Thymus (tissue), 11 donors: Measurements from ENCODE around the gene TJP1. TPM values are rescaled to one million over a fixed set of nuclear protein-coding genes. Genes with fewer than 3 reads are reported as not detected.
A peak's percentile ranks its signal among the peaks of the same experiment; 100 is the strongest.
"Not testable (repeated sequence)": the region's sequence is repeated elsewhere in the genome, so short reads cannot be mapped to it uniquely, and the experiment has no call there.

Source experiments
- DNase-seq, 9 donors: peaks; one replicate each; pipeline ENCODE4 v3.0.0-alpha.2; 2013; ENCODE audit warnings: low spot score in 9 of 9, low read depth in 6 of 9, missing footprints in 1 of 9
- H3K27ac ChIP-seq, 2 donors: one replicate each; pipeline ENCODE4 v1.5.1; 2013; ENCODE audit warnings: control low read depth in 1 of 2, low read depth in 1 of 2, low read length in 1 of 2, mild to moderate bottlenecking in 1 of 2, moderate library complexity in 1 of 2
- H3K27me3 ChIP-seq, 2 donors: one replicate each; pipeline ENCODE4 v1.5.1; 2013; ENCODE audit warnings: low read length in 1 of 2; ENCODE audit not compliant: control insufficient read depth in 2 of 2, insufficient read depth in 1 of 2
- H3K36me3 ChIP-seq, 2 donors: one replicate each; pipeline ENCODE4 v1.5.1; 2013; ENCODE audit warnings: low read length in 1 of 2, mild to moderate bottlenecking in 1 of 2, moderate library complexity in 1 of 2; ENCODE audit not compliant: control insufficient read depth in 2 of 2, insufficient read depth in 2 of 2
- H3K4me1 ChIP-seq, 2 donors: one replicate each; pipeline ENCODE4 v1.5.1; 2013; ENCODE audit warnings: low read length in 2 of 2; ENCODE audit not compliant: control insufficient read depth in 2 of 2, insufficient read depth in 2 of 2
- H3K4me3 ChIP-seq, 2 donors: one replicate each; pipeline ENCODE4 v1.5.1; 2013; ENCODE audit warnings: low read length in 2 of 2, control low read depth in 1 of 2, mild to moderate bottlenecking in 1 of 2
- H3K9me3 ChIP-seq, 2 donors: one replicate each; pipeline ENCODE4 v1.5.1; 2013; ENCODE audit warnings: low read length in 1 of 2, mild to moderate bottlenecking in 1 of 2; ENCODE audit not compliant: control insufficient read depth in 2 of 2, insufficient read depth in 1 of 2
- WGBS: extraction: QIAGEN DNeasy Blood & Tissue Kit; methylation state at CpG from one replicate; pipeline ENCODE4 v1.1.7; 2013; 5-methylcytosine and 5-hydroxymethylcytosine counted together
- polyA plus RNA-seq: library from polyadenylated mRNA; stranded (reverse); fragments of 200-250 nt; gene quantifications from one replicate; pipeline ENCODE4 v1.2.3, GENCODE V29; 2013
- total RNA-seq: library from RNA; stranded (reverse); fragments of 120-200 nt; gene quantifications from one replicate; pipeline ENCODE4 v1.2.4, GENCODE V29; 2013
- donor health status: healthy.

TJP1 gene
- total and polyA plus RNA-seq, 2 donors, result 7.3 to 11.5 TPM

DNA sequence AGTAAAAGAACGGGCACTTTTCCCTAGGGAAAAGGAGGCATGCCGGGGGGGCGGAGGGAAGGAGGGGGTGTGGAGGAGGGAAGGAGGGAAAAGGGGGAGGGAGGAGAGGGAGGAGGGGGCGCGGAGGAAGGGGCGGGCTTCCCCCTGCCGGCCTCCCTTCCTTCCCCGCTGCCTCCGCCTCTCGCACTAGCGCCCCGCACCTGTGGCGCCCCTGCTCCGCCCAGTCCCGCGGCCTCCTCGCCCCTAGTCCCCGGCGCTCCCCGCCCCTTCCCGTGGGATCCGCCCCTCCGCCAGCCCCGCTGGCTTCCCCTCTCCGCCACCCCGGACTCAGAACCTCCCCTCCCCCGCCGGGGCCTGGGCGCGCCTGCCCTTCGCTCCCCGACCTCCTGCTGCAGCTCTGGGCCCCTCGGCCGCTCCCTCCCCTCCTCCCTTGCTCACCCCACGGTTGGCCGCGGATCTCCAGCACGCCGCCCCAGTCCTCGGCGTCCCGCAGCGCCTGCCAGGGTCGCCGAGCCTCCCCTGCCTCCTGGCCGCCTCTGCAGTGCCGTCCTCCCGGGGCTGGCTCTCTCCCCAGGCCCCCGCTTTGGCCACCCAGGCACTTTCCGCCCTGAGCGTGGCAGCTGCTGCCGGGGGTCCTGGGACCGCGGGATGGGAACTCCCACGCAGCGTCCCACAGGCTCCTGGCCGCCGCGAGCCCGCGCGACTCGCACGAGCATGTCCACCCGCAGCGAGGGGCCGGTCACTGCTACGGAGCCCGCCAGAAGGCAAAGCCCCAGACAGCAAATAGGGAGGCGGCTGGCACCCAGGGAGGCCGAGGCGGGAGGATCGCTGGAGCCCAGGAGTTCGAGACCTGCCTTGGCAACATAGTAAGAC is 147.4 kb downstream of the TJP1 start:
- Histone ChIP-seq H3K4me1 (no peaks in the 10 kb centered on the region), H3K27me3 (peaks cover 20 to 34% of the 10 kb centered on the region in 2 donors), H3K36me3 (no peaks in the 10 kb centered on the region), H3K4me3 (no peak overlapping the region), H3K9me3 (no peaks in the 10 kb centered on the region), H3K27ac (no peak overlapping the region)
- WGBS, result 6% methylated on average over 74 of the region's 74 CpGs
- DNase-seq, result peak in 1 of 9 donors; percentile 3

- Histone ChIP-seq H3K4me1 (no peaks in the 10 kb centered on the region), H3K9me3 (no peaks in the 10 kb centered on the region), H3K27ac (no peak overlapping the region), H3K36me3 (no peaks in the 10 kb centered on the region), H3K4me3 (no peak overlapping the region), H3K27me3 (peaks cover 20 to 34% of the 10 kb centered on the region in 2 donors)
- 85% methylated on average over 11 of the region's 11 CpGs for WGBS
- DNase-seq, result no peak
Observed at GRCh38 chr15:29672923-29673809, 149.1 kb downstream of the TJP1 start.

DNA sequence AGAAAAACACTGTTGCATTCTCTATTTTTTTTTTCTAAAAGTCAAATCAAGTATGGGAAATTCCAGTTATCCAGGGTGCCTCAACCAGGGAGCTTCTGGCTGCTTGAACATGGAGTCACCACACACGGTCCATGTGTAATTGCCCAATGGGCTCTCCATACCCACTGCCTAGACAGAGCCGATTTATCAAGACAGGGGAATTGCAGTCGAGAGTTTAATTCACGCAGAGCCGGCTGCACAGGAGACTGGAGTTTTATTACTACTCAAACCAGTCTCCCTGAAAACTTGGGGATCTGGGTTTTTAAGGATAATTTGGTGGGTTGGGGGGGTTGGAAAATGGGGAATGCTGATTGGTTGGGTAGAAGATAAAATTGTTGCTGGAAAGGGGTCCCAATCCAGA is 149.8 kb downstream of the TJP1 start:
- no peak for DNase-seq
- 97% methylated on average over 5 of the region's 5 CpGs for WGBS
- Histone ChIP-seq H3K27me3 (peaks cover 20 to 30% of the 10 kb centered on the region in 2 donors), H3K9me3 (no peaks in the 10 kb centered on the region), H3K4me1 (no peaks in the 10 kb centered on the region), H3K27ac (no peak overlapping the region), H3K36me3 (no peaks in the 10 kb centered on the region), H3K4me3 (no peak overlapping the region)

DNA sequence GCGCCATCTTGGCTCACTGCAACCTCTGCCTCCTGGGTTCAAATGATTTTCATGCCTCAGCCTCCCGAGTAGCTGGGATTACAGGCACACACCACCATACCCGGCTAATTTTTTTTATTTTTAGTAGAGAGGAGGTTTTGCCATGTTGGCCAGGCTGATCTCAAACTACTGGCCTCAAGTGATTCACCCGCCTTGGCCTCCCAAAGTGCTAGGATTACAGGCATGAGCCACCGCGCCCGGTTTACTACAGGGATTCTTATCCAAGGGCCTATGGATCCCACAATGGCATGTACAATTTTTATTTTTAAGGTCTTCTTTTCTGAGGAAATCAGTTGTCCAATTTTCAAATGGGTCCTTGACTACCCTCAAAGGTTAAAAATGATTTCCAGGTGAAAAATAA is 150.2 kb downstream of the TJP1 start:
- not testable (repeated sequence) for H3K27ac ChIP-seq, H3K36me3 ChIP-seq, DNase-seq, H3K4me3 ChIP-seq, H3K9me3 ChIP-seq, H3K4me1 ChIP-seq
- H3K27me3 ChIP-seq, result peaks cover 20 to 27% of the 10 kb centered on the region in 2 donors
- 96% methylated on average over 7 of the region's 7 CpGs for WGBS

- DNase-seq, result no peak
- Histone ChIP-seq H3K4me3 (no peak overlapping the region), H3K9me3 (no peaks in the 10 kb centered on the region), H3K27me3 (peaks cover 20 to 24% of the 10 kb centered on the region in 2 donors), H3K36me3 (no peaks in the 10 kb centered on the region), H3K27ac (no peak overlapping the region), H3K4me1 (no peaks in the 10 kb centered on the region)
- 90% methylated on average over 13 of the region's 13 CpGs for WGBS
Observed at GRCh38 chr15:29670998-29671981, 151.0 kb downstream of the TJP1 start.

DNA sequence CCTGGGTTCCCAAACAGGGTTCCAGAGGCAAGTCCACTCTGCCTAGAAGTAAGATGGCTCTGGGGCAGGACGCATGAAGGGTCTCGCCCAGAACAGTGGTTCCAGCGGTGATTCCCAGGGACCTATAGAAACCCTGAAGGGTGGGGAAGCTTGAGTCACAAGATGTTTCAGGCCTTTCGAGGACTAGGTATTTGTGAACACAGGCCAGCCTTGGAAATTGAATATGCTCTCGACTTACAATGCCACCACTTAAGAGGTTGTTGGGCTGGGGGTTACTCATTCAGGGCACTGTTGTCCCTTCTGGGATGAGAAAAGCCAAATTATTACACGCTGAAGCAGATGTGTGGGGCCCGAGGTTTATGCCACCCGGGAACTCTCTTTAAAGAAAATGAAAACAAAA is 152.0 kb downstream of the TJP1 start:
- H3K36me3 ChIP-seq, result no peaks in the 10 kb centered on the region
- 94% methylated on average over 8 of the region's 8 CpGs for WGBS
- H3K4me1 ChIP-seq, result no peaks in the 10 kb centered on the region
- no peak overlapping the region for H3K4me3 ChIP-seq
- DNase-seq, result no peak
- no peak overlapping the region for H3K27ac ChIP-seq
- no peaks in the 10 kb centered on the region for H3K9me3 ChIP-seq
- H3K27me3 ChIP-seq, result peaks cover 12 to 15% of the 10 kb centered on the region in 2 donors

- no peak for DNase-seq
- no peaks in the 10 kb centered on the region for H3K4me1 ChIP-seq
- no peaks in the 10 kb centered on the region for H3K36me3 ChIP-seq
- 84% methylated on average over 9 of the region's 9 CpGs for WGBS
- H3K27ac ChIP-seq, result no peak overlapping the region
- H3K27me3 ChIP-seq, result peaks cover 8 to 10% of the 10 kb centered on the region in 2 donors
- no peaks in the 10 kb centered on the region for H3K9me3 ChIP-seq
- no peak overlapping the region for H3K4me3 ChIP-seq
Observed at GRCh38 chr15:29669823-29670222, 152.4 kb downstream of the TJP1 start.

DNA sequence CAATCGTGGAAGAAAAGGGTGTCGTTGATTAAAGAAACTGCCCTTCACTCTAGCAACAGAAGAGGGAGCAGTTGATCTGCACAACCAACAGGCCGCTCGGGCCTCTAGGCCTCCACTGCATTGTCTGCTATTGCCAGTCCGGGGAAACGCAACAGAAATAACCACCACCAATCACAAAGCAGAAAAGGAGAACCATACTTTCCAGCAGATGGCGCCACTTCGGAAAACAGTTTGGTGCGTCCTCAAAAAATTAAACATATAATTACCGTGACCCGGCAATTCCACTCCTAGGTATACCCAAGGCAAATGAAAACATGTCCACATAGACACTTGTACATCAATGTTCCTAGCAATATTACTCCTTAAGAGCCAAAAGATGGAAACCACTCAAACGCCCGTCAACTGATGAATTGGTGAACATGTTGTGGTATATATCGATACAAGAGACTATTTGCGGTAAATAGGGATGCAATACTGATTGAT is 154.1 kb downstream of the TJP1 start:
- Histone ChIP-seq H3K36me3 (no peaks in the 10 kb centered on the region), H3K4me1 (no peaks in the 10 kb centered on the region), H3K9me3 (no peaks in the 10 kb centered on the region), H3K27me3 (no peaks in the 10 kb centered on the region), H3K27ac (no peak overlapping the region), H3K4me3 (no peak overlapping the region)
- DNase-seq, result peak in 3 of 9 donors; percentile 3 to 18 (median 4)
- 42% methylated on average over 15 of the region's 15 CpGs for WGBS
